ENCODE results near the gene ORAI3.

The ORAI3 gene

DNA sequence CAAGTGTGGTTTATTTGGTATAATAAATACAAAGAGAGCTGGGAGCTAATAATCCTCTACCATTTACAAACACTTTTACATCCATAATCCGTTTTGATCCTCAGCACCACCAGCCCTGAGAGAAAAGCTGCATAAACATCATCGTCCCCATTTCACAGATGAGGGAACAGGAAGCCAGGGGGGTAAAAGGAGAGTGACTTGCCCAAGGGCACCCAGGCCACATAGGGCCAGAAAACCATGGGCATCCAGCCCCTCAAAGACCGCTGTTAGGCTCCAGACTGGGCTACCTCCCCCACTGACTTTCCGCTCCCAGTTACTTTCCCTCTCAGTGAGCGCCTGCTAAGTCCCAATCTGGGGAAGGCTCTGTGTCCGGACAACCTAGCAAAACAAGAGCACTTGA, 54.9 kb downstream of the ORAI3 start:
- CTCF ChIA-PET: no interaction called here
- H3K27ac Mint-ChIP-seq: no peak overlapping the region

More for the DNA sequence above, 54.9 kb downstream of the ORAI3 start:
- H3K36me3 Mint-ChIP-seq: no peaks in the 10 kb centered on the region
- DNase-seq: no peak
- H3K4me1 Mint-ChIP-seq: no peaks in the 10 kb centered on the region
- H3K4me3 Mint-ChIP-seq: no peak overlapping the region
- no peaks in the 10 kb centered on the region for H3K9me3 Mint-ChIP-seq
- peaks cover 68% of the 10 kb centered on the region for H3K27me3 Mint-ChIP-seq
